Measurements from ENCODE around the gene CDKL5. TPM values are rescaled to one million over a fixed set of nuclear protein-coding genes. Genes with fewer than 3 reads are reported as not detected.

Gene CDKL5
- total and polyA plus RNA-seq, 4 donors, result 1.1 to 28.7 (median 13.0) TPM

GRCh38 chrX:18543738-18544137 lies 118.3 kb downstream of the CDKL5 start:
- no peak for DNase-seq
- no peak for ATAC-seq (ENCODE audit: low FRiP score)
- Histone ChIP-seq H3K4me1 (ENCODE audit: control insufficient read depth in 1 of 2, insufficient read depth in 2 of 2, low read length in 2 of 2) (no peaks in the 10 kb centered on the region), H3K36me3 (ENCODE audit: control insufficient read depth in 1 of 2, insufficient read depth in 2 of 2, low read length in 1 of 2) (no peaks in the 10 kb centered on the region), H3K27me3 (ENCODE audit: control insufficient read depth in 1 of 2, insufficient read depth in 2 of 2, low read length in 1 of 2) (no peaks in the 10 kb centered on the region), H3K9me3 (ENCODE audit: control insufficient read depth, low read length) (no peaks in the 10 kb centered on the region), H3K4me3 (ENCODE audit: low read length in 2 of 2) (no peak overlapping the region), H3K27ac (ENCODE audit: low read depth in 1 of 2, low read length in 2 of 2) (no peak overlapping the region)
- WGBS, 2 donors, result 96 to 98% methylated on average over 1 of the region's 1 CpG
- intact Hi-C loops (cut with DNase I), result loop anchor here (10.0 kb wide), 1 partner anchor 119 kb away; the partner anchor contains the start of gene CDKL5 (in 2 of the 2)

- no peaks in the 10 kb centered on the region for H3K9me3 ChIP-seq (ENCODE audit: control insufficient read depth, low read length)
- ATAC-seq (ENCODE audit: low FRiP score) (no peak), DNase-seq (no peak)
- no peaks in the 10 kb centered on the region for H3K36me3 ChIP-seq (ENCODE audit: control insufficient read depth in 1 of 2, insufficient read depth in 2 of 2, low read length in 1 of 2)
- 91 to 95% methylated on average over 2 of the region's 2 CpGs for WGBS, 2 donors
- H3K27me3 ChIP-seq (ENCODE audit: control insufficient read depth in 1 of 2, insufficient read depth in 2 of 2, low read length in 1 of 2), result no peaks in the 10 kb centered on the region
- intact Hi-C loops (cut with DNase I), result loop anchor here (10.0 kb wide), 1 partner anchor 121 kb away; the partner anchor contains the start of gene CDKL5 (in 2 of the 2)
- H3K27ac ChIP-seq (ENCODE audit: low read depth in 1 of 2, low read length in 2 of 2), result no peak overlapping the region
- H3K4me1 ChIP-seq (ENCODE audit: control insufficient read depth in 1 of 2, insufficient read depth in 2 of 2, low read length in 2 of 2), result no peaks in the 10 kb centered on the region
- H3K4me3 ChIP-seq (ENCODE audit: low read length in 2 of 2), result no peak overlapping the region
Observed at GRCh38 chrX:18545771-18546170, 120.4 kb downstream of the CDKL5 start.

- H3K27ac ChIP-seq (ENCODE audit: low read depth in 1 of 2, low read length in 2 of 2), result no peak overlapping the region
- no peaks in the 10 kb centered on the region for H3K36me3 ChIP-seq (ENCODE audit: control insufficient read depth in 1 of 2, insufficient read depth in 2 of 2, low read length in 1 of 2)
- 86 to 88% methylated on average over 3 of the region's 3 CpGs for WGBS, 2 donors
- H3K4me3 ChIP-seq (ENCODE audit: low read length in 2 of 2), result no peak overlapping the region
- no peaks in the 10 kb centered on the region for H3K27me3 ChIP-seq (ENCODE audit: control insufficient read depth in 1 of 2, insufficient read depth in 2 of 2, low read length in 1 of 2)
- no peaks in the 10 kb centered on the region for H3K9me3 ChIP-seq (ENCODE audit: control insufficient read depth, low read length)
- ATAC-seq (ENCODE audit: low FRiP score) (no peak), DNase-seq (no peak)
- no peaks in the 10 kb centered on the region for H3K4me1 ChIP-seq (ENCODE audit: control insufficient read depth in 1 of 2, insufficient read depth in 2 of 2, low read length in 2 of 2)
- intact Hi-C loops (cut with DNase I), result loop anchor here (10.0 kb wide), 1 partner anchor 124 kb away; the partner anchor contains the start of gene CDKL5 (in 2 of the 2)
Observed at GRCh38 chrX:18548996-18549395, 123.6 kb downstream of the CDKL5 start.

- no peak for DNase-seq
- H3K9me3 ChIP-seq (ENCODE audit: control insufficient read depth, low read length), result no peaks in the 10 kb centered on the region
- intact Hi-C loops (cut with DNase I), result loop anchor here (10.0 kb wide), 1 partner anchor 125 kb away; the partner anchor contains the start of gene CDKL5 (in 2 of the 2)
- H3K4me1 ChIP-seq (ENCODE audit: control insufficient read depth in 1 of 2, insufficient read depth in 2 of 2, low read length in 2 of 2), result no peaks in the 10 kb centered on the region
- no peak overlapping the region for H3K4me3 ChIP-seq (ENCODE audit: low read length in 2 of 2)
- no peaks in the 10 kb centered on the region for H3K36me3 ChIP-seq (ENCODE audit: control insufficient read depth in 1 of 2, insufficient read depth in 2 of 2, low read length in 1 of 2)
- no peak overlapping the region for H3K27ac ChIP-seq (ENCODE audit: low read depth in 1 of 2, low read length in 2 of 2)
- WGBS, 2 donors, result 60 to 97% methylated on average over 1 of the region's 1 CpG
- H3K27me3 ChIP-seq (ENCODE audit: control insufficient read depth in 1 of 2, insufficient read depth in 2 of 2, low read length in 1 of 2), result no peaks in the 10 kb centered on the region
- no peak for ATAC-seq (ENCODE audit: low FRiP score)
Observed at GRCh38 chrX:18549643-18550042, 124.2 kb downstream of the CDKL5 start.

- Histone ChIP-seq H3K27me3 (ENCODE audit: control insufficient read depth in 1 of 2, insufficient read depth in 2 of 2, low read length in 1 of 2) (no peaks in the 10 kb centered on the region), H3K9me3 (ENCODE audit: control insufficient read depth, low read length) (no peaks in the 10 kb centered on the region), H3K4me3 (ENCODE audit: low read length in 2 of 2) (no peak overlapping the region), H3K27ac (ENCODE audit: low read depth in 1 of 2, low read length in 2 of 2) (no peak overlapping the region), H3K36me3 (ENCODE audit: control insufficient read depth in 1 of 2, insufficient read depth in 2 of 2, low read length in 1 of 2) (no peaks in the 10 kb centered on the region), H3K4me1 (ENCODE audit: control insufficient read depth in 1 of 2, insufficient read depth in 2 of 2, low read length in 2 of 2) (no peaks in the 10 kb centered on the region)
- 90 to 100% methylated on average over 1 of the region's 1 CpG for WGBS, 2 donors
- no peak for ATAC-seq (ENCODE audit: low FRiP score)
- DNase-seq, result no peak
- intact Hi-C loops (cut with DNase I), result no loop called here
Observed at GRCh38 chrX:18557879-18558278, 132.5 kb downstream of the CDKL5 start.

- no peak for ATAC-seq (ENCODE audit: low FRiP score)
- no peak overlapping the region for H3K4me3 ChIP-seq (ENCODE audit: low read length in 2 of 2)
- H3K27me3 ChIP-seq (ENCODE audit: control insufficient read depth in 1 of 2, insufficient read depth in 2 of 2, low read length in 1 of 2), result no peaks in the 10 kb centered on the region
- no peaks in the 10 kb centered on the region for H3K4me1 ChIP-seq (ENCODE audit: control insufficient read depth in 1 of 2, insufficient read depth in 2 of 2, low read length in 2 of 2)
- H3K9me3 ChIP-seq (ENCODE audit: control insufficient read depth, low read length), result no peaks in the 10 kb centered on the region
- H3K27ac ChIP-seq (ENCODE audit: low read depth in 1 of 2, low read length in 2 of 2), result no peak overlapping the region
- 44 to 61% methylated on average over 3 of the region's 3 CpGs for WGBS, 2 donors
- no peaks in the 10 kb centered on the region for H3K36me3 ChIP-seq (ENCODE audit: control insufficient read depth in 1 of 2, insufficient read depth in 2 of 2, low read length in 1 of 2)
- intact Hi-C loops (cut with DNase I), result no loop called here
- no peak for DNase-seq
Observed at GRCh38 chrX:18558799-18559198, 133.4 kb downstream of the CDKL5 start.

- intact Hi-C loops (cut with DNase I), result no loop called here
- no peak for ATAC-seq (ENCODE audit: low FRiP score)
- no peaks in the 10 kb centered on the region for H3K9me3 ChIP-seq (ENCODE audit: control insufficient read depth, low read length)
- H3K27me3 ChIP-seq (ENCODE audit: control insufficient read depth in 1 of 2, insufficient read depth in 2 of 2, low read length in 1 of 2), result no peaks in the 10 kb centered on the region
- no peak for DNase-seq
- WGBS, 2 donors, result 86 to 93% methylated on average over 1 of the region's 1 CpG
- no peak overlapping the region for H3K4me3 ChIP-seq (ENCODE audit: low read length in 2 of 2)
- H3K27ac ChIP-seq (ENCODE audit: low read depth in 1 of 2, low read length in 2 of 2), result no peak overlapping the region
- no peaks in the 10 kb centered on the region for H3K36me3 ChIP-seq (ENCODE audit: control insufficient read depth in 1 of 2, insufficient read depth in 2 of 2, low read length in 1 of 2)
- H3K4me1 ChIP-seq (ENCODE audit: control insufficient read depth in 1 of 2, insufficient read depth in 2 of 2, low read length in 2 of 2), result no peaks in the 10 kb centered on the region
Observed at GRCh38 chrX:18561020-18561419, 135.6 kb downstream of the CDKL5 start.

GRCh38 chrX:18565727-18566126 lies 140.3 kb downstream of the CDKL5 start:
- Histone ChIP-seq H3K36me3 (ENCODE audit: control insufficient read depth in 1 of 2, insufficient read depth in 2 of 2, low read length in 1 of 2) (no peaks in the 10 kb centered on the region), H3K27me3 (ENCODE audit: control insufficient read depth in 1 of 2, insufficient read depth in 2 of 2, low read length in 1 of 2) (no peaks in the 10 kb centered on the region), H3K4me1 (ENCODE audit: control insufficient read depth in 1 of 2, insufficient read depth in 2 of 2, low read length in 2 of 2) (no peaks in the 10 kb centered on the region), H3K9me3 (ENCODE audit: control insufficient read depth, low read length) (no peaks in the 10 kb centered on the region), H3K4me3 (ENCODE audit: low read length in 2 of 2) (no peak overlapping the region), H3K27ac (ENCODE audit: low read depth in 1 of 2, low read length in 2 of 2) (no peak overlapping the region)
- DNase-seq, result no peak
- intact Hi-C loops (cut with DNase I), result no loop called here
- WGBS, 2 donors, result 96 to 98% methylated on average over 1 of the region's 1 CpG
- ATAC-seq (ENCODE audit: low FRiP score), result no peak

GRCh38 chrX:18566748-18567147 lies 141.3 kb downstream of the CDKL5 start:
- ATAC-seq (ENCODE audit: low FRiP score), result no peak
- Histone ChIP-seq H3K4me3 (ENCODE audit: low read length in 2 of 2) (no peak overlapping the region), H3K27ac (ENCODE audit: low read depth in 1 of 2, low read length in 2 of 2) (no peak overlapping the region), H3K27me3 (ENCODE audit: control insufficient read depth in 1 of 2, insufficient read depth in 2 of 2, low read length in 1 of 2) (no peaks in the 10 kb centered on the region), H3K4me1 (ENCODE audit: control insufficient read depth in 1 of 2, insufficient read depth in 2 of 2, low read length in 2 of 2) (no peaks in the 10 kb centered on the region), H3K36me3 (ENCODE audit: control insufficient read depth in 1 of 2, insufficient read depth in 2 of 2, low read length in 1 of 2) (no peaks in the 10 kb centered on the region), H3K9me3 (ENCODE audit: control insufficient read depth, low read length) (no peaks in the 10 kb centered on the region)
- 79 to 94% methylated on average over 3 of the region's 3 CpGs for WGBS, 2 donors
- no peak for DNase-seq
- intact Hi-C loops (cut with DNase I), result no loop called here
